GM19324 (cell line): Measurements from ENCODE around the gene OR2A25.
"Not testable (repeated sequence)": the region's sequence is repeated elsewhere in the genome, so short reads cannot be mapped to it uniquely, and the experiment has no call there.

Experiments used
- ATAC-seq: cut with Tn5 transposase; IDR thresholded peaks from one replicate; pipeline ENCODE4 v1.9.1; 2021; ENCODE audit warnings: mild to moderate bottlenecking, moderate library complexity; ENCODE audit not compliant: unreplicated experiment, low FRiP score

The OR2A25 gene

GRCh38 chr7:144069511-144069910, at the start of gene OR2A25:
Gene OR2A25, plus strand, starts transcription at chr7:144069811. Its CDS starts 4,409 bp downstream, at chr7:144074220.
- ATAC-seq, result no peak

GRCh38 chr7:144020340-144020739, 49.3 kb upstream of the OR2A25 start:
- no peak for ATAC-seq

- no peak for ATAC-seq
These were observed 47.4 kb upstream of the OR2A25 start for GRCh38 chr7:144022169-144022568.

GRCh38 chr7:144023171-144023827, 46.3 kb upstream of the OR2A25 start:
- ATAC-seq, result no peak

- ATAC-seq, result no peak
These were observed 45.4 kb upstream of the OR2A25 start for GRCh38 chr7:144024213-144024612.

- no peak for ATAC-seq
These were observed 43.3 kb upstream of the OR2A25 start for GRCh38 chr7:144026203-144026883.

GRCh38 chr7:144027070-144027469, 42.5 kb upstream of the OR2A25 start:
- no peak for ATAC-seq

GRCh38 chr7:144027974-144028373, 41.6 kb upstream of the OR2A25 start:
- ATAC-seq, result no peak

GRCh38 chr7:144028547-144028946, 41.1 kb upstream of the OR2A25 start:
- ATAC-seq, result no peak

- no peak for ATAC-seq
These were observed 37.1 kb upstream of the OR2A25 start for GRCh38 chr7:144032516-144032915.

GRCh38 chr7:144032985-144033709, 36.5 kb upstream of the OR2A25 start:
- no peak for ATAC-seq

- ATAC-seq, result no peak
These were observed 34.2 kb upstream of the OR2A25 start for GRCh38 chr7:144035385-144035784.

GRCh38 chr7:144036302-144036885, 33.2 kb upstream of the OR2A25 start:
- no peak for ATAC-seq

GRCh38 chr7:144037414-144038035, 32.1 kb upstream of the OR2A25 start:
- ATAC-seq, result no peak

- ATAC-seq, result no peak
These were observed 30.7 kb upstream of the OR2A25 start for GRCh38 chr7:144038887-144039286.

- ATAC-seq, result no peak
These were observed 21.0 kb upstream of the OR2A25 start, which contains the start of gene OR2A5 for GRCh38 chr7:144048648-144049047. Gene OR2A5, plus strand, starts transcription at chr7:144048948. Its CDS starts 1,454 bp downstream, at chr7:144050402.

GRCh38 chr7:144049491-144049890, 20.1 kb upstream of the OR2A25 start:
- ATAC-seq, result no peak

- ATAC-seq, result no peak
These were observed 19.5 kb upstream of the OR2A25 start for GRCh38 chr7:144050093-144050492.

GRCh38 chr7:144050884-144051283, 18.7 kb upstream of the OR2A25 start:
- ATAC-seq, result not testable (repeated sequence)

- no peak for ATAC-seq
These were observed 11.7 kb upstream of the OR2A25 start for GRCh38 chr7:144057954-144058353.

GRCh38 chr7:144063710-144064109, 5.9 kb upstream of the OR2A25 start:
- ATAC-seq, result no peak
